Muscle of back (tissue), 11 donors: Measurements from ENCODE around the gene OR2T10. TPM values are rescaled to one million over a fixed set of nuclear protein-coding genes. Genes with fewer than 3 reads are reported as not detected.
"Not testable (repeated sequence)": the region's sequence is repeated elsewhere in the genome, so short reads cannot be mapped to it uniquely, and the experiment has no call there.

ENCODE experiments used
- DNase-seq, 3 donors: peaks; one replicate each; pipeline versions ENCODE4 v3.0.0 to v3.0.0-alpha.2; 2013
- polyA plus RNA-seq, 10 donors: library from polyadenylated mRNA; unstranded; fragments of 120-200 nt; gene quantifications; one replicate each; pipeline ENCODE4 v1.2.1, GENCODE V29; 2013; ENCODE audit not compliant: insufficient read length in 10 of 10

The OR2T10 gene
- polyA plus RNA-seq, 10 donors = not detected

DNA sequence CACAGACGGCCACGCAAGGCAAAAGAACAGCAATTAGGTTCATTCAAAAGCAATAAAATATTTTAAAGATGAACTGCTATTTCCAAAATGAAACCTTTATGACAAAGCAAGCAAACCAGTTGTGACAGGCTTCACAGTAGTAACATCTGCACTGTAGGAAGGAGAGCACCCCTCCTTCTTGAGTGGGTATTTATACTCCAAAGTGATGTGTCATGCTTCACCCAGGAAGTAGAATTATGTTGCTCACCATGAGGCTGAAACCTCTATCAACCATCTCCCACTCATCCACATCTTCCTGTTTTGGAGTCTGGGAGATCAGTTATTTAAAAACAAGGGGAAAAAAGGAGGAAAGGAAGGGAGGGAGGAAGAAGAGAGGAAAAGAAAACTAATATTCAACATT is 885 bp downstream of the OR2T10 start:
- DNase-seq = no peak

DNA sequence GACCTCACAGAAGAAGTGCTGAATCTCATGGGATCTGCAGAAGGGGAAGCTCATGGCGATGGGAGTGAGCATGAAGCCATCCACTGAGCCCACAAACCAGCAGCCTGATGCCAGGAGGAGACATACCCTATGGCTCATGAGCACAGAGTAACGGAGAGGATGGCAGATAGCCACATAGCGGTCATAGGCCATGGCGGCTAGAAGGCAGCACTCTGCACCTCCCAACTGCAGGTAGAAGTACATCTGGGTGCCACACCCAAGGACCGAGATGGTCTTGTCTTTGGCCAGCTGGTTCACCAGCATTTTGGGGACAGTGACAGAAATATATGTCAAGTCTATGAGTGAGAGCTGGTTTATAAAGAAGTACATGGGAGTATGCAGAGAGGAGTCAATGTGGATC is 4.3 kb downstream of the OR2T10 start:
- no peak for DNase-seq

DNA sequence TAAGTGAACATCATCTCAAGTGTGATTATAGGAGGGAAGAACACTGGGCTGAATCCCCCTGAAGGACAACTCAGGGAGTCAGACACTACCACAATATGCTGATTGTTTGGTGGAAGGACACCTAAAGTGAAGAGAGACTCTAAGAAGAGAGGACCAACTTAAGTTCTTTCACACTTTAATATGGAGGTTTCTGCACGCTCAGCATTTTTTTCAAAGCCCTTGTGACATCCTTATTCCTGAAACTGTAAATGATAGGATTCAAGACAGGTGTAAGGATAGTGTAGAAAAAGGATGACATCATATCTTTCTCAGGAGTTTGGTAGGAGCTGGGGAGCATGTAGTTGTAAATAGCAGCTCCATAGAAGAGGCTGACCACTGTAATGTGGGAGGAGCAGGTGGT is 4.8 kb downstream of the OR2T10 start:
- DNase-seq = no peak

DNA sequence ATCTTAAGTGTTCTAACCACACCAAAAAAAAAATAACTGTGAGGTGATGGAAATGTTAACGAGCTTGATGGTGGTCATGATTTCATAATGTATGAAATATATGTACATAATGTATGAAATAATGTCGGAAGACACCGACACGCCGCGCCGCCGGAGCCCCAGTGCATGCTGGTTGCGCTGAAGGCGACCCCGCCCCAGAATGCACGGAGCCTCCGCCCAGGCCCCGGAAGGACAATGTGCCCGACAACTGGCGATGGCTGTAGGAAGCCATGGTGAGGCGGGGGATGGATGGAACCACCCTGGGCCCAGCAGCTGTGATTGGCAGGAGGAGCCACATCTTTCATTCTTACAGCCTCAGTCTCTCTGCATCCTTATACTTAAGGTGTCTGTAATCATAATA is 7.4 kb downstream of the OR2T10 start:
- no peak for DNase-seq

DNA sequence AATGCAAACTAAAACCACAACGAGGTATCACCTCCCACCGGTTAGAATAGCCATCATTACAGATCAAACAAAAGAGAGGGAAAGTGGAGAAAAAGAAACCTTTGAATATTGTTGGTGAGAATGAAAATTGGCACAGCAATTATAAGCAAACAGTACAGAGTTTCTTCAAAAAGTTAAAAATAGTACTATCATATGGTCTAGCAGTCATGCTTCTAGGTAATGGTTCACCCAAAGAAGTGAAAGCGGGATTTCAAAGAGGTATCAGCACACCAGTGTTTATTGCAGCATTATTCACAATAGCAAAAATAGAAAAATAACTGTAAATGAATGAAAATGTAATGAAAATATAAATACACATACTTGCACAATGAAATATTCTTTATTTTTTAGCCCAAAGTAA is 8.2 kb downstream of the OR2T10 start:
- no peak for DNase-seq

DNA sequence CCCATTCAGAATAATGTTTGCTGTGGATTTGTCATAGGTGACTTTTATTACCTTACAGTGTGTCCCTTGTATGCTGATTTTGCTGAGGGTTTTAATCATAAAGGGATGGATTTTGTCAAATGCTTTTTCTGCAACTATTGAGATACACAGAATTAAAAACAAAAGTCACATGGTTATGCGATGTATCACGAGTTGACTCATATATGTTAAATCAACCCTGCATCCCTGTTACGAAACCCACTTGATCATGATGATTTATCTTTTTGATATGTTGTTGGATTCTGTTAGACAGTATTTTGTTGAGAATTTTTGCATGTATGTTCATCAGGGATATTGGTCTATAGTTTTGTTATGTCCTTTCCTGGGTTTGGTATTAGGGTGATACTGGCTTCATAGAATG is 12.2 kb downstream of the OR2T10 start:
- no peak for DNase-seq

DNA sequence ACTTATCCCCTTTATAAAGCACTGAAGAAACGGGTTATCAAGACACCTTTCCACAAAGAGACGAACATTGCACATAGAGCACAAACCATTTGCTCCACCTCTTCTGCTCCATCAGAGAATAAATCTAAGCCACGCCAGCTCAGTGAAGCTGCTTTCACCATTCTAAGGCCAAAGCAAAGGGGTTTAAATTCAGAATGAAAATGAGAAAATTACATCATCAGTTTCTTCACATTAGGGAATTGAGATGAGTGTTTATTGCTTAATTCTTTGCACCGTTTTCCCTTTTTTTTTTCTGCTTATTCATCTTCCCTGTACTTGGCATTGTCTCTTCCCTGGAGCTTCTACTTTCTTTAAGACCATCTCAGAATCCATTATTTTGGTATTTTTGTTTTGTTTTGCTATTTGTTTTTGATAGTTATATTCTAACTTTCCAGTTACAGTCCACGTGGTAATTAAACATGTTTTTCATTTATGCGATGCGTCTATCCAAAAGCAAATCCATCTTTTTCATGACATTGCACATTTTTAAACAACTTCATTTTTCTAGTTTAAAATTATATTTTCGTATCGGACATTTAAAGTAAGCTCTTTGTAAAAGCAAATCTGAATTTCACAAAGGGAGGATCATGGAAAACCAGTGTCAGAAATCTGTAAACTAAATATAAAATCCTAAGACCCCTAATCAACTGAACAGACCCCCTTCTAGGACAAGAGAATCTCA is 21.1 kb downstream of the OR2T10 start:
- no peak for DNase-seq

DNA sequence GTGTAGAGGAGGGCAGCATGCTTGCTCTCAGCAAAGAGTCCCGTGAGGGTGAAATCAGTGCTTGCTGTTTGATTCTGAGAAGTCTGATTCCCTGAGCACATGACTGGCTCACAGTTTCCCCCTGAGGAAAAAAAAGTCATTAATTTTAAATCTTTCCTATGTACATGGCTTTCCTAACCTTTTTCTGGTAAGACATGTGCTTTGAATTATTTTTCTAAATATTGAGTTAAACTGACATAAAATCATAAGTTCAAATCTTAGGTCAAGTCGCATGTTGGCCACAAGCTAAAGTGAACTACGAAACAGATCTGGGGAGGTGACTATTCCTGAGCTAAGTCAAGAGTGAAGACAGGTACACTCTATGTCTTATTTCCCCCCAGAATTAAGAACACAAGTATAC is 22.8 kb downstream of the OR2T10 start, which contains the start of gene OR2T34:
TSS of gene OR2T34 (minus strand) at position 101 of the 400 bp plus-strand sequence. CDS start at position 101, 0 bp downstream.
- DNase-seq = not testable (repeated sequence)

DNA sequence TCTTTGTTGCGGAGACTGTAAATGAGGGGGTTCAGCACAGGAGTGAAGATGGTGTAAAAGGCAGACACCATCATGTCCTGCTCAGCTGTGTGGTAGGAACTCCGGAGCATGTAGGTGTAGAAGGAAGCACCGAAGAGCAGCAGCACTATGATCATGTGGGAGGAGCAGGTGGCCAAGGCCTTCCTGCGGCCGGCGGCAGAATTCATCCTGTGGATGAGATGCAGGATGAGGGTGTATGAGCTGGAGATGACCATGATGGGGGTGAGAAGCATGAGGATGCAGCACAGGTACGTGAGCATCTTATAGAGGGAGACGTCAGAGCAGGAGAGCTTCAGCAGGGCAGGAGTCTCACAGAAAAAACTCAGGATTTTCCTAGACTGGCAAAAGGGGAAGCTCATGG is 23.6 kb downstream of the OR2T10 start:
- not testable (repeated sequence) for DNase-seq

DNA sequence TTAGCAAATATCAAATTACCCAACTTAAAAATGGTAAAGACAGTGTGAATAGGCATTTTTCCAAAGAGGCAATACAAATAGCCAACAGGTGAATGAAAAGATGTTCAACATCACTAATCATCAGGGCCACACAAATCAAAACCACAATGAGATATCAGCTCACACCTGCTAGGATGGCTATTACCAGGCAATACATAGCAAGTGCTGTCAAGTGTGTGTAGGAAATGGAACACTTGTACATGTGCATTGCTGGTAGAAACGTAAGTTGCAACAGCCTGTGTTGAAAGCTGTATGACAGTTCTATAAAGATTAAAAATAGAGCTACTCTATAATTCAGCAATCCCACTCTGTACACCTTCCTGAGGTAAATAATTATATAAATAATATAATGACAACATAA is 25.5 kb downstream of the OR2T10 start:
- DNase-seq = not testable (repeated sequence)

DNA sequence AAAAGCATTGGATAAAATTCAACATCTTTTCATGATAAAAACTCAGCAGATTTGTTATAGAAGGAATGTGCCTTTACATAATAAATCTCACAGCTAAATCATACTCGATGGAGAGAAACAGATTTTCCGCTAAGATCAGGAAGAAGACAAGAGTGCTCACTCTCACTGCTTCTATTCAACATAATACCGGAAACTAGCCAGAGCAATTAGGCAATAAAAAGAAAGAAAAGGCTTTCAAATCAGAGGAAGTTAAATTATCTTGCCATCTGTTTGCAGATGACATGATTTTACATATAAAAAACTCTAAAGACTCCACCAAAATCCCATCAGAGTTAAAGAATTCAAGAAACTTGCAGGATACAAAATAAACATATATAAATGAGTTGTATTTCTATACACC is 26.7 kb downstream of the OR2T10 start:
- not testable (repeated sequence) for DNase-seq

DNA sequence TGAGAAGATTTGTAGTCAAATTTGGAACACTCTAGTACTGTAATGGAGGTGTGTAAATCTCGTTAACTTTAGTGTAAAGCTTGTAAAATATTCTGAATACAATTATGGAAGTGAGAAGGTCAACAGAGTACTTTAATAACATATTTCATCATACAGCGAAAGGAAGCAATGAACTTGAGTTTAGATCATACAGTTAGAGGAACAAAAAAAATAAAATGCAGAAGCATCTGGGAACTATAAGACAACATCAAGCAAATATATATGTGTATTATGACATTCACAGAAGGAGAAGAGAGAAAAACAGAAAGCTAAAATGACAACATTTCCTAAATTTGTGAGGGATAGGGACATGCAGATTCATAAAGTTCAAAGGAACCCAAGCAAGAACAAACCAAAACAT is 28.5 kb downstream of the OR2T10 start:
- DNase-seq = not testable (repeated sequence)

DNA sequence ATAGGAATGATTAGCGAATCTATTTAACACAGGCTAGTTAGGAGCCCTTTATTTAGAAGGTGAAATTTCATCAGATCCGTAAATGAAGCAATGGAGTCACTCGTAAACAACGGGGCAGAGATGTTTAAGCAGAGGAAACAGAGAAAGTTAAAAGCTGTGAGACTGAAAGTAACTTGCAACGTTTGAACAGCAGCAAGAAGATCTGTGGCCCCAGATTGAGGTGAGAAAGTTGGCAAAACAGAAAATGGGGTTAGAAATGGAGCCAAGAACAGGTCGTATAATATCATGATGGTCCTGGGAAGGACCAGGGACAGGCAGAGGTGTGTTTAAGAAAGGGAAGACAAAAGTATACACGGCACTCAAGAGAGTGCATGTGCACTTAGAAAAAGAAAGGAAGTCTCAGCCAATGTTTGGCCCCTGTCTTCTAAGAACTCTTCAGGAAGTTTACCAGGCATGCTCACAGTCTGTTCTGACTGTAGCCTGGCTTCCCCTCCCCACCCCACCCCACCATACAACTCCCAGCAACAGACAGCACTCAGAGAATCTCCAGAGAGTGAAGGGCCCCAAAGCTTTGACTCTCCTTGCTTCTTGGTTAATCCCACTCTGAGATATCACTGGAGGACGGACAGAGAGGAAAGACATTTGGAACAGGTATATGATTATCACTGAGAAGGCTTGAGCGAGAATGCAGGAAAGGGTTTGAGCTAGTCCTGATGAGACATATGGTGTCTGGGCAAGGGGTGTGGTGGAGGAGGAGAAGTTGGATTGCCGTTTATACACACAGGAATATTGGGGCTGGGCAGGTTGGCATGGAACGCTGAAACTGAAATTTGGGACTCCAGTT is 31.7 kb downstream of the OR2T10 start:
- DNase-seq = not testable (repeated sequence)

DNA sequence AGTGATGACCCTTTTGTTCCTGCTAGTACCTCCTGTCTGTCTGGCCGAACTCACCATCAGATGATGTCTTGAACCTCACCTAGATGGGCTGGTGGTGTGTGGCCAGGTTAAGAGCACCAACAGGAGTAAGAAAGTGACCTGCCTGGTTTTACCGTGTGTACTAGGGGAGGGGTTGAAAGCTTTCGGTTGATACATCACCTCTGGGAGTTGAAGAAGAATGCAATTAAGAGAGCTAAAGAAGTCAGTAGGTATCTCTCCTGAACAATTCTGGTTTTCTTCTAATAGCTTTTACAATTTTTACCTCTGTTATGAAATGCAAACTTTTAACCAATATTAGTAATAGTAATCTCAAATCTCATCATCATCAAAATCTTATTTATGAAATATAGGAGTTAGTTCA is 34.8 kb downstream of the OR2T10 start, which contains the start of gene OR2T29:
TSS of gene OR2T29 (minus strand) at position 101 of the 400 bp plus-strand sequence. CDS start 3,281 bp downstream, outside the sequence.
- DNase-seq = not testable (repeated sequence)

DNA sequence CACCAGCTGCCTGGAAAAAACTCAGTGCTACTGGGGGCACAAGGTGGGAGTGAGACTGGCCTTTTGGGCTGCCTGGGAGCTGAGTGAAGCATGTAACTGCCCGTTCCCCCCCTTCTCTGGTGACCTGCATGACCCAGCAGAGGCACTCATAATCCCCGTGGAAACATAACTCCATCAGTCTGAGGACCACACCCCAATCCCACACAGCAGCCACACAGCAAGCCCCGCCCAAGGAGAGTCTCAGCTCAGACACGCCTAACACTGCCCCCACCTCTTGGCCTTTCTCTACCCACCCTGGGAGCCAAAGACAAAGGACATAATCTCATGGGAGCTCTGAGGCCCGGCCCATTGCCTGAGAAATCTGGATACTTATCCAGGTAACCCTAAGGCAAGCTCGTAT is 46.5 kb downstream of the OR2T10 start:
- DNase-seq = not testable (repeated sequence)

DNA sequence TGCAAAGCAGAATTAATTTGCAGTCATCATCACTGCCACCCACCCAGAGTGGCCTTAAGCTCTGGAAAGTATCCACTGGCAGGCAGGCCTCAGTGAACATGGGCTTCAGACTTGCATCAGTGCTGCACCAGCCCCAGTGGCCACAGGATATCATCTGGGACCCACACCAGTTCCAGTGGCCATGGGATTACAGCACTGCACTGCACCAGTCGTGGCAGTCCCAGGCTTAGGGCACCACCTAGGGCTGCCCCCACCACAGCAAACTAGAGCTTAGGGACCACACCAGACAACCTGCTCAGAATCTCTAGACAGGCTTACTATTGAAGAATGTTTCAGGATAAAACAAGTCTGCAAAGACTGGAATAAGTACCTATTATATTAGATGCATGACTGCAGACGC is 50.1 kb downstream of the OR2T10 start:
- DNase-seq = not testable (repeated sequence)

Other genes starting within 250 kb of the OR2T10 start
- not detected for gene OR14C36, start 248.9 kb downstream of the OR2T10 start, polyA plus RNA-seq
- not detected for gene OR2T4, start 236.0 kb downstream of the OR2T10 start, polyA plus RNA-seq
- not detected for gene OR2T6, start 222.0 kb downstream of the OR2T10 start, polyA plus RNA-seq
- not detected for gene OR2T1, start 194.7 kb downstream of the OR2T10 start, polyA plus RNA-seq
- not detected for gene OR2T2, start 152.1 kb downstream of the OR2T10 start, polyA plus RNA-seq
- not detected for gene OR2T3, start 124.3 kb downstream of the OR2T10 start, polyA plus RNA-seq
- gene OR2T5, start 109.1 kb downstream of the OR2T10 start, polyA plus RNA-seq = not detected
- gene OR2G6, start 89.6 kb downstream of the OR2T10 start, polyA plus RNA-seq = not detected
- gene OR2T29, start 34.9 kb downstream of the OR2T10 start, polyA plus RNA-seq = not detected
- not detected for gene OR2T34, start 22.9 kb downstream of the OR2T10 start, polyA plus RNA-seq
- not detected for gene OR2T11, start 37.4 kb upstream of the OR2T10 start, polyA plus RNA-seq
- not detected for gene OR2T35, start 47.6 kb upstream of the OR2T10 start, polyA plus RNA-seq
- gene OR2T27, start 57.8 kb upstream of the OR2T10 start, polyA plus RNA-seq = not detected
- not detected for gene OR14I1, start 105.1 kb upstream of the OR2T10 start, polyA plus RNA-seq
- gene LYPD8, start 158.1 kb upstream of the OR2T10 start, polyA plus RNA-seq = not detected
- 10 to 100 TPM; 15.3 to 20.7 (median 18.4) TPM for gene SH3BP5L, start 228.2 kb upstream of the OR2T10 start, polyA plus RNA-seq
- 10 to 100 TPM; 14.7 to 18.2 (median 16.4) TPM for gene ZNF672, start 240.5 kb upstream of the OR2T10 start, polyA plus RNA-seq